K562 (cell line): Measurements from ENCODE around the gene UTS2R. TPM values are rescaled to one million over a fixed set of nuclear protein-coding genes. Genes with fewer than 3 reads are reported as not detected.

ENCODE experiments used
- ARID3B ChIP-seq: fragments of 250-450 bp; sonication (Bioruptor Pico); IDR thresholded peaks from 2 replicates; pipeline ENCODE4 v1.4.0; 2020; ENCODE audit warnings: borderline replicate concordance
- ARID4B ChIP-seq: sonication (generic); formaldehyde crosslinking; IDR thresholded peaks from 2 replicates; pipeline ENCODE4 v1.8.0; 2022; ENCODE audit warnings: mild to moderate bottlenecking, missing genetic modification reagents
- ARNT ChIP-seq, 2 experiments: fragments of 450-650 bp; IDR thresholded peaks; 2 replicates each; pipeline ENCODE4 v1.6.1; 2016; ENCODE audit warnings: mild to moderate bottlenecking in 1 of 2
- BACH1 ChIP-seq: fragments of 200-800 bp; sonication (Bioruptor generic); IDR thresholded peaks from 2 replicates; pipeline ENCODE4 v1.6.1; 2016; ENCODE audit warnings: missing genetic modification characterization, missing compliant biosample characterization
- BRCA1 ChIP-seq, 2 experiments: fragments of 450-650 bp in 1 of 2; sonication (generic) in 1 of 2; formaldehyde crosslinking in 1 of 2; IDR thresholded peaks; 2 replicates each; pipeline versions ENCODE4 v1.5.0 to v1.6.1; 2017 to 2020; ENCODE audit warnings: mild to moderate bottlenecking in 1 of 2, missing genetic modification reagents in 1 of 2
- CEBPG ChIP-seq, 3 experiments: fragments of 200-800 bp in 1 of 3; sonication (Bioruptor generic) in 1 of 3; sonication (generic) in 1 of 3; formaldehyde crosslinking in 1 of 3; IDR thresholded peaks in 2 of 3; conservative IDR thresholded peaks in 1 of 3; 2 replicates each; pipeline versions ENCODE4 v1.6.1 to v1.8.0; 2016 to 2022; ENCODE audit warnings: missing compliant biosample characterization in 2 of 3, missing genetic modification characterization in 2 of 3, mild to moderate bottlenecking in 1 of 3, missing genetic modification reagents in 1 of 3
- ILF3 ChIP-seq: fragments of 450-650 bp; IDR thresholded peaks from 2 replicates; pipeline ENCODE4 v1.6.1; 2018; ENCODE audit warnings: antibody characterized with exemption, mild to moderate bottlenecking, moderate library complexity, borderline replicate concordance
- IRF9 ChIP-seq: fragments of 450-650 bp; IDR thresholded peaks from 2 replicates; pipeline ENCODE4 v1.6.1; 2016; ENCODE audit warnings: missing biosample characterization, missing genetic modification characterization
- MYNN ChIP-seq, 2 experiments: sonication (generic); formaldehyde crosslinking in 1 of 2; IDR thresholded peaks; 2 replicates each; pipeline versions ENCODE4 v1.5.0 to v1.6.1; 2016 to 2020; ENCODE audit warnings: antibody characterized with exemption in 1 of 2, missing genetic modification reagents in 1 of 2
- PPARD ChIP-seq: fragments of 250-450 bp; sonication (Bioruptor Pico); IDR thresholded peaks from 2 replicates; pipeline ENCODE4 v1.8.0; 2022; ENCODE audit warnings: inconsistent platforms, mild to moderate bottlenecking, moderate library complexity
- VEZF1 ChIP-seq: fragments of 200-800 bp; sonication (Bioruptor generic); IDR thresholded peaks from 2 replicates; pipeline ENCODE4 v1.6.1; 2017; ENCODE audit warnings: missing genetic modification characterization, missing compliant biosample characterization
- ZBTB33 ChIP-seq: sonication (generic); formaldehyde crosslinking; IDR thresholded peaks from 2 replicates; pipeline ENCODE4 v1.8.1; 2023; ENCODE audit warnings: mild to moderate bottlenecking, missing genetic modification reagents
- ZFP1 ChIP-seq: fragments of 450-650 bp; formaldehyde crosslinking; IDR thresholded peaks from 2 replicates; pipeline ENCODE4 v1.4.0; 2020; ENCODE audit warnings: mild to moderate bottlenecking, mixed read lengths
- ZNF217 ChIP-seq: sonication (generic); formaldehyde crosslinking; IDR thresholded peaks from 2 replicates; pipeline ENCODE4 v1.8.0; 2022; ENCODE audit warnings: mild to moderate bottlenecking, missing genetic modification reagents
- ZNF584 ChIP-seq: fragments of 200-800 bp; sonication (Bioruptor generic); IDR thresholded peaks from 2 replicates; pipeline ENCODE4 v1.6.1; 2016; ENCODE audit warnings: low read depth, mild to moderate bottlenecking, missing genetic modification characterization, missing compliant biosample characterization
- polyA plus RNA-seq, 8 experiments: library from polyadenylated mRNA; depleted of rRNA in 4 of 8; stranded (reverse) in 5 of 8; unstranded in 3 of 8; fragments of >200 nt; fragmentation: Nextera tagmentation in 2 of 8; fragmentation: Illumina TruSeq in 1 of 8; extraction: Ambion mirVana in 2 of 8; extraction: Trizol in 1 of 8; gene quantifications; 2 replicates each; pipeline versions ENCODE4 v1.2.1 to v1.2.3, GENCODE V29; 2011 to 2014; ENCODE audit warnings: inconsistent platforms in 1 of 8, missing spikeins in 1 of 8
- total RNA-seq, 7 experiments: library from RNA; depleted of rRNA in 6 of 7; stranded (reverse); fragments of >200 nt in 6 of 7; fragmentation: Illumina TruSeq in 2 of 7; extraction: Trizol in 2 of 7; gene quantifications; 2 replicates each; pipeline versions ENCODE4 v1.2.1 to v1.2.3, GENCODE V29; 2011 to 2021; ENCODE audit warnings: low replicate concordance in 1 of 7

UTS2R gene
- total and polyA plus RNA-seq, 9 of the 15 experiments (the other 6 are each of a cell fraction or from before 2014, with no cell fraction given), result 0.22 TPM; not detected in 8

GRCh38 chr17:82388223-82388921, 16.8 kb downstream of the UTS2R start (continued):
- TF ChIP-seq ZBTB33 (CRISPR knock-in tag) (peak; percentile 100), MYNN (IDR thresholded peaks at IDR 0.05) (peak; percentile 36; the same call in 1 of the 2 replicates), MYNN (CRISPR knock-in tag; IDR thresholded peaks at IDR 0.05) (no peak), ZNF584 (no peak), ZNF217 (CRISPR knock-in tag) (no peak), ARID4B (CRISPR knock-in tag) (peak; percentile 83), PPARD (no peak), ILF3 (no peak), VEZF1 (CRISPR knock-in tag) (no peak), ARNT (IDR thresholded peaks at IDR 0.05) (no peak), ARID3B (CRISPR knock-in tag) (no peak), ZFP1 (no peak), IRF9 (tag) (no peak), BRCA1 (IDR thresholded peaks at IDR 0.05) (no peak), BRCA1 (CRISPR knock-in tag; IDR thresholded peaks at IDR 0.05) (no peak), BACH1 (tag) (no peak), CEBPG (CRISPR knock-in tag; IDR thresholded peaks at IDR 0.05) (no peak), CEBPG (tag; conservative IDR thresholded peaks at IDR 0.05 in 1 of 2, IDR thresholded peaks at IDR 0.05 in 1 of 2) (no peak)
